ENCODE measurements around the gene GNG5.

GRCh38 chr1:84509029-84509428 lies 2.6 kb upstream of the GNG5 start:
- no peak for TF ChIP-seq CTCF (IDR thresholded peaks at IDR 0.05)
- TF ChIP-seq POLR2A (IDR thresholded peaks at IDR 0.05) = no peak
